A549 (cell line): Measurements from ENCODE around the gene CTBP1. TPM values are rescaled to one million over a fixed set of nuclear protein-coding genes. Genes with fewer than 3 reads are reported as not detected.

Source experiments
- ATAC-seq, 2 experiments: fragments of 200-7000 bp in 1 of 2; fragments of >200 bp in 1 of 2; cut with Nextera tagmentation in 1 of 2; cut with Tn5 transposase in 1 of 2; 3 replicates each; pipeline versions ENCODE4 v1.8.0 to v1.9.1; 2018 to 2020; ENCODE audit warnings: mild to moderate bottlenecking in 1 of 2, moderate library complexity in 1 of 2
- CTCF ChIA-PET: fragments of 300-600 bp; sonication (Branson Sonifier 250); formaldehyde crosslinking; extraction: SDS; loops from one replicate; lab custom pipeline; 2021; ENCODE audit warnings: antibody characterized with exemption, inconsistent platforms; lab: Yijun Ruan, JAX
- POLR2A ChIA-PET: fragments of 350-600 bp; formaldehyde crosslinking; extraction: SDS; loops from one replicate; lab custom pipeline; 2021; ENCODE audit warnings: antibody characterized with exemption, inconsistent platforms; lab: Yijun Ruan, JAX
- DNase-seq, 2 experiments: peaks; one replicate each; pipeline versions ENCODE4 v3.0.0 to v3.0.0-alpha.2; 2011 to 2016; ENCODE audit warnings: low read depth in 1 of 2, low spot score in 1 of 2
- FAIRE-seq: peaks from 2 replicates; lab custom pipeline; 2011; peaks lifted over from hg19 to GRCh38; lab: Jason Lieb, UNC
- H3K27ac ChIP-seq, 2 experiments: fragments of >200 bp; sonication (Bioruptor Twin); formaldehyde crosslinking; 3 replicates each; pipeline ENCODE4 v1.5.1; 2016 to 2017
- H3K4me1 ChIP-seq: fragments of >200 bp; sonication (Bioruptor Twin); formaldehyde crosslinking; 3 replicates; pipeline ENCODE4 v1.6.1; 2016
- H3K4me2 ChIP-seq: fragments of >200 bp; sonication (Bioruptor Twin); formaldehyde crosslinking; 3 replicates; pipeline ENCODE4 v1.6.1; 2016
- H3K4me3 ChIP-seq: fragments of >200 bp; sonication (Bioruptor Twin); formaldehyde crosslinking; 3 replicates; pipeline ENCODE4 v1.5.1; 2016
- H3K9me3 ChIP-seq: fragments of >200 bp; sonication (Bioruptor Twin); formaldehyde crosslinking; 3 replicates; pipeline ENCODE4 v1.6.1; 2016
- CBX2 ChIP-seq: fragments of 200-600 bp; sonication (generic); IDR thresholded peaks from 2 replicates; pipeline ENCODE4 v1.6.1; 2016; ENCODE audit warnings: low read depth, mild to moderate bottlenecking, borderline replicate concordance
- CBX8 ChIP-seq: fragments of 200-600 bp; sonication (generic); IDR thresholded peaks from 2 replicates; pipeline ENCODE4 v1.6.1; 2016
- CHD2 ChIP-seq: fragments of 150-350 bp; IDR thresholded peaks from 2 replicates; pipeline ENCODE4 v1.6.1; 2014; ENCODE audit warnings: low read length; ENCODE audit not compliant: partially characterized antibody
- CTCF ChIP-seq: fragments of >200 bp; sonication (Bioruptor Twin); formaldehyde crosslinking; IDR thresholded peaks from 3 replicates; pipeline ENCODE4 v1.5.1; 2016
- EHF ChIP-seq: fragments of 250-450 bp; sonication (Bioruptor Pico); IDR thresholded peaks from 2 replicates; pipeline ENCODE4 v1.5.0; 2020; ENCODE audit warnings: mild to moderate bottlenecking
- EP300 ChIP-seq, 2 experiments: fragments of >200 bp; sonication (Bioruptor Twin); formaldehyde crosslinking; IDR thresholded peaks; 2 replicates in 1 of 2; 3 replicates in 1 of 2; pipeline ENCODE4 v1.6.1; 2016 to 2017
- ESRRA ChIP-seq: fragments of 150-350 bp; IDR thresholded peaks from 2 replicates; pipeline ENCODE4 v1.6.1; 2014; ENCODE audit warnings: mild to moderate bottlenecking, low read length, borderline replicate concordance
- FOSB ChIP-seq: fragments of 250-450 bp; sonication (Bioruptor Pico); IDR thresholded peaks from 2 replicates; pipeline ENCODE4 v1.5.0; 2020; ENCODE audit warnings: mild to moderate bottlenecking, moderate library complexity
- HMGXB4 ChIP-seq: fragments of 250-450 bp; sonication (Bioruptor Pico); IDR thresholded peaks from 2 replicates; pipeline ENCODE4 v1.5.0; 2021; ENCODE audit warnings: mild to moderate bottlenecking, moderate library complexity, borderline replicate concordance
- HOXA7 ChIP-seq: fragments of 250-450 bp; sonication (Bioruptor Pico); IDR thresholded peaks from 2 replicates; pipeline ENCODE4 v1.5.0; 2020; ENCODE audit warnings: mild to moderate bottlenecking, moderate library complexity
- MAZ ChIP-seq: fragments of 150-350 bp; IDR thresholded peaks from 2 replicates; pipeline ENCODE4 v1.6.1; 2014; ENCODE audit warnings: antibody characterized with exemption, low read depth, low read length, borderline replicate concordance
- MYC ChIP-seq: IDR thresholded peaks from 2 replicates; pipeline ENCODE4 v1.6.1; 2012; ENCODE audit warnings: mild to moderate bottlenecking, inconsistent platforms, low read length, improper control_type of control experiment, borderline replicate concordance
- NFE2L2 ChIP-seq: fragments of 150-350 bp; conservative IDR thresholded peaks from 2 replicates; pipeline ENCODE4 v1.6.1; 2014; ENCODE audit warnings: low read length
- NR3C1 ChIP-seq: fragments of >200 bp; sonication (Bioruptor Twin); formaldehyde crosslinking; IDR thresholded peaks from 3 replicates; pipeline ENCODE4 v1.6.1; 2017
- PBX3 ChIP-seq: IDR thresholded peaks from 2 replicates; pipeline ENCODE4 v1.6.1; 2012
- PHF8 ChIP-seq: fragments of 200-600 bp; sonication (generic); IDR thresholded peaks from 2 replicates; pipeline ENCODE4 v1.6.1; 2016; ENCODE audit warnings: low read depth, mild to moderate bottlenecking, antibody characterized with exemption, moderate library complexity, borderline replicate concordance
- POLR2A ChIP-seq: IDR thresholded peaks from 2 replicates; pipeline ENCODE4 v1.6.1; 2012; ENCODE audit warnings: mild to moderate bottlenecking, low read length
- RAD21 ChIP-seq, 2 experiments: fragments of >200 bp in 1 of 2; sonication (Bioruptor Twin) in 1 of 2; formaldehyde crosslinking in 1 of 2; IDR thresholded peaks in 1 of 2; conservative IDR thresholded peaks in 1 of 2; 2 replicates in 1 of 2; 3 replicates in 1 of 2; pipeline ENCODE4 v1.6.1; 2012 to 2018; ENCODE audit warnings: inconsistent platforms in 1 of 2
- RARB ChIP-seq: fragments of 250-450 bp; sonication (Bioruptor Pico); IDR thresholded peaks from 2 replicates; pipeline ENCODE4 v1.8.0; 2021; ENCODE audit warnings: mild to moderate bottlenecking, moderate library complexity
- RFX5 ChIP-seq: fragments of 450-650 bp; IDR thresholded peaks from 2 replicates; pipeline ENCODE4 v1.7.1; 2014; ENCODE audit warnings: antibody characterized with exemption, mild to moderate bottlenecking, moderate library complexity
- TP53 ChIP-seq: fragments of 250-450 bp; sonication (Bioruptor Pico); IDR thresholded peaks from 2 replicates; pipeline ENCODE4 v1.5.0; 2021; ENCODE audit warnings: mild to moderate bottlenecking, moderate library complexity
- ZFP36 ChIP-seq: fragments of 450-650 bp; IDR thresholded peaks from 2 replicates; pipeline ENCODE4 v1.6.1; 2014; ENCODE audit warnings: borderline replicate concordance; ENCODE audit not compliant: partially characterized antibody
- ZNF302 ChIP-seq: fragments of 250-450 bp; sonication (Bioruptor Pico); IDR thresholded peaks from 2 replicates; pipeline ENCODE4 v1.9.0; 2021; ENCODE audit warnings: inconsistent platforms, mild to moderate bottlenecking, moderate library complexity
- ZSCAN20 ChIP-seq: fragments of 250-450 bp; sonication (Bioruptor Pico); IDR thresholded peaks from 2 replicates; pipeline ENCODE4 v1.8.0; 2022; ENCODE audit warnings: mild to moderate bottlenecking, moderate library complexity
- WGBS: methylation state at CpG from one replicate; pipeline ENCODE4 v1.1.6; 2017; ENCODE audit errors: missing lambda C conversion rate; 5-methylcytosine and 5-hydroxymethylcytosine counted together
- polyA plus RNA-seq, 4 experiments: library from polyadenylated mRNA; depleted of rRNA in 3 of 4; stranded (reverse); fragments of >200 nt; fragmentation: RNase III in 1 of 4; extraction: RNeasy Plus Mini Kit Qiagen cat#74134 plus additional on column Dnase treatment in 1 of 4; gene quantifications; 2 replicates in 3 of 4; 3 replicates in 1 of 4; pipeline ENCODE4 v1.2.3, GENCODE V29; 2011 to 2017

CTBP1 gene
- polyA plus RNA-seq, 2 of the 4 experiments (the other 2 are of a cell fraction): 43.1 to 93.1 TPM

GRCh38 chr4:1209821-1210220, 39.1 kb downstream of the CTBP1 start:
- no peak for DNase-seq
- no peak overlapping the region for H3K4me2 ChIP-seq
- ChIA-PET CTCF (no interaction called here), POLR2A (no interaction called here)
- TF ChIP-seq PHF8: no peak
- no peak for TF ChIP-seq EHF (CRISPR knock-in tag)
- no peak for TF ChIP-seq MYC
- no peak for TF ChIP-seq HOXA7 (CRISPR knock-in tag)
- no peak for TF ChIP-seq NFE2L2
- no peaks in the 10 kb centered on the region for H3K9me3 ChIP-seq
- no peak overlapping the region for H3K27ac ChIP-seq
- H3K4me1 ChIP-seq: no peaks in the 10 kb centered on the region
- WGBS: 97% methylated on average over 4 of the region's 11 CpGs
- FAIRE-seq: no peak
- H3K4me3 ChIP-seq: no peak overlapping the region
- no peak for ATAC-seq

- POLR2A ChIA-PET: no interaction called here
- Histone ChIP-seq H3K4me1 (no peaks in the 10 kb centered on the region), H3K9me3 (no peaks in the 10 kb centered on the region), H3K27ac (no peak overlapping the region), H3K4me3 (no peak overlapping the region), H3K4me2 (no peak overlapping the region)
- DNase-seq (no peak), FAIRE-seq (no peak), ATAC-seq (no peak)
- TF ChIP-seq ZFP36 (no peak), RARB (CRISPR knock-in tag) (no peak), TP53 (CRISPR knock-in tag) (no peak), PBX3 (no peak), RAD21 (conservative IDR thresholded peaks at IDR 0.05 in 1 of 2, IDR thresholded peaks at IDR 0.05 in 1 of 2) (no peak), CHD2 (no peak), CBX2 (no peak), FOSB (CRISPR knock-in tag) (no peak), MAZ (no peak), RFX5 (no peak), CBX8 (no peak), POLR2A (no peak), NR3C1 (no peak), EP300 (IDR thresholded peaks at IDR 0.05) (no peak), ESRRA (no peak), ZNF302 (CRISPR knock-in tag) (no peak)
- CTCF ChIA-PET: interaction anchor here (1.5 kb wide), 1 partner anchor 8 kb away, joined by 3 read pairs; no protein-coding TSS in a partner anchor
- WGBS: 89% methylated on average over 29 of the region's 31 CpGs
Measured at GRCh38 chr4:1208970-1209704, 39.8 kb downstream of the CTBP1 start.

GRCh38 chr4:1208266-1208961, 40.5 kb downstream of the CTBP1 start:
- ATAC-seq: peak; percentile 8 to 15; a peak in 3 of 6 replicates
- ChIA-PET CTCF (interaction anchor here (1.5 kb wide), 1 partner anchor 9 kb away, joined by 3 read pairs; no protein-coding TSS in a partner anchor), POLR2A (no interaction called here)
- no peak overlapping the region for H3K27ac ChIP-seq
- no peak for TF ChIP-seq CTCF
- no peak for TF ChIP-seq HMGXB4 (CRISPR knock-in tag)
- TF ChIP-seq EP300 (IDR thresholded peaks at IDR 0.05): no peak
- TF ChIP-seq ZSCAN20: no peak
- TF ChIP-seq TP53 (CRISPR knock-in tag): no peak
- no peak overlapping the region for H3K4me2 ChIP-seq
- 87% methylated on average over 31 of the region's 37 CpGs for WGBS
- FAIRE-seq: no peak
- H3K4me3 ChIP-seq: no peak overlapping the region
- DNase-seq: no peak
- H3K9me3 ChIP-seq: no peaks in the 10 kb centered on the region
- no peaks in the 10 kb centered on the region for H3K4me1 ChIP-seq
